K562 (cell line): ENCODE measurements around the gene LCE2B. TPM values are rescaled to one million over a fixed set of nuclear protein-coding genes. Genes with fewer than 3 reads are reported as not detected.

ENCODE experiments used
- ATAC-seq: fragments of 200-7000 bp; cut with Tn5 transposase; 3 replicates; pipeline ENCODE4 v1.9.1; 2020; ENCODE audit warnings: moderate library complexity
- BruUV-seq: library from RNA; stranded (reverse); fragments of 400-500 nt; replicated peaks from 2 replicates; lab custom pipeline; 2021; lab: Mats Ljungman, UMichigan
- CTCF ChIA-PET: fragments of 300-600 bp; formaldehyde crosslinking; extraction: SDS; loops from one replicate; lab custom pipeline; 2021; ENCODE audit warnings: low intra/inter-chr PET ratio; lab: Yijun Ruan, JAX
- POLR2A ChIA-PET: fragments of 300-600, 350-650 bp; sonication (Branson Sonifier 250); formaldehyde crosslinking; extraction: SDS; loops from one replicate; lab custom pipeline; 2021; ENCODE audit warnings: antibody characterized with exemption, inconsistent platforms; lab: Yijun Ruan, JAX
- DNase-seq, 4 experiments: peaks; one replicate each; pipeline versions ENCODE4 v3.0.0 to v3.0.0-alpha.2; 2011 to 2018; ENCODE audit warnings: low spot score in 3 of 4, mixed read lengths in 3 of 4; ENCODE audit errors: extremely low read depth in 1 of 4
- FAIRE-seq: peaks from 2 replicates; lab custom pipeline; 2011; peaks lifted over from hg19 to GRCh38; lab: Jason Lieb, UNC
- H2AFZ ChIP-seq: 2 replicates; pipeline ENCODE4 v1.6.0; 2011; ENCODE audit warnings: low read depth, low read length, control low read depth, inconsistent platforms
- H3K27ac ChIP-seq: fragments of 200-600 bp; 3 replicates; pipeline ENCODE4 v1.8.0; 2011; ENCODE audit warnings: low read depth, mild to moderate bottlenecking, control low read depth, inconsistent platforms, low read length, moderate library complexity, mixed read lengths; ENCODE audit errors: extremely low read depth
- H3K27me3 ChIP-seq, 2 experiments: fragments of 300-600 bp in 1 of 2; 2 replicates in 1 of 2; 3 replicates in 1 of 2; pipeline versions ENCODE4 v1.6.0 to v1.8.0; 2011; ENCODE audit warnings: inconsistent platforms in 2 of 2, low read length in 2 of 2, mild to moderate bottlenecking in 1 of 2, mixed read lengths in 1 of 2, moderate library complexity in 1 of 2; ENCODE audit not compliant: control insufficient read depth in 2 of 2, insufficient read depth in 2 of 2
- H3K36me3 ChIP-seq: fragments of 300-600 bp; 3 replicates; pipeline ENCODE4 v1.8.0; 2011; ENCODE audit warnings: mild to moderate bottlenecking, low read length, inconsistent platforms; ENCODE audit not compliant: control insufficient read depth, insufficient read depth
- H3K4me1 ChIP-seq, 2 experiments: fragments of 200-600 bp in 1 of 2; replicated peaks in 1 of 2; 2 replicates in 1 of 2; 3 replicates in 1 of 2; pipeline versions ENCODE4 v1.5.1 to v1.8.0; 2011; ENCODE audit warnings: inconsistent platforms in 2 of 2, low read length in 2 of 2, mild to moderate bottlenecking in 1 of 2, mixed read lengths in 1 of 2, moderate library complexity in 1 of 2; ENCODE audit not compliant: control insufficient read depth in 2 of 2, insufficient read depth in 2 of 2
- H3K4me2 ChIP-seq: 2 replicates; pipeline ENCODE4 v1.6.1; 2011; ENCODE audit warnings: low read length, control low read depth, inconsistent platforms, mixed read lengths; ENCODE audit not compliant: insufficient read depth
- H3K4me3 ChIP-seq: fragments of 200-600 bp; sonication (generic), shearing (Covaris generic); 2 replicates; pipeline ENCODE4 v1.5.1; 2016; ENCODE audit warnings: control low read depth, inconsistent platforms
- H3K79me2 ChIP-seq: fragments of 200-600 bp; 3 replicates; pipeline ENCODE4 v1.8.0; 2011; ENCODE audit warnings: low read length, inconsistent platforms; ENCODE audit not compliant: control insufficient read depth, insufficient read depth
- H3K9ac ChIP-seq, 2 experiments: 2 replicates each; pipeline versions ENCODE4 v1.6.0 to v1.6.1; 2011; ENCODE audit warnings: low read depth in 2 of 2, low read length in 2 of 2, control low read depth in 1 of 2, inconsistent platforms in 1 of 2, mild to moderate bottlenecking in 1 of 2, mixed read lengths in 1 of 2; ENCODE audit not compliant: insufficient read depth in 1 of 2
- H3K9me1 ChIP-seq: one replicate; pipeline ENCODE4 v1.6.0; 2011; ENCODE audit warnings: inconsistent platforms, mild to moderate bottlenecking, low read length, moderate library complexity; ENCODE audit not compliant: control insufficient read depth, insufficient read depth
- H3K9me3 ChIP-seq: replicated peaks from 2 replicates; pipeline ENCODE4 v1.5.1; 2011; ENCODE audit warnings: low read depth, low read length, inconsistent platforms; ENCODE audit not compliant: control insufficient read depth, insufficient read depth
- H4K20me1 ChIP-seq: replicated peaks from 2 replicates; pipeline ENCODE4 v1.6.1; 2011; ENCODE audit warnings: low read length, inconsistent platforms, mixed read lengths; ENCODE audit not compliant: control insufficient read depth, insufficient read depth
- ASH1L ChIP-seq: fragments of 450-650 bp; IDR thresholded peaks from 2 replicates; pipeline ENCODE4 v1.6.1; 2018; ENCODE audit warnings: borderline replicate concordance, mild to moderate bottlenecking, low read depth; ENCODE audit not compliant: partially characterized antibody
- ATF3 ChIP-seq, 2 experiments: fragments of 450-650 bp in 1 of 2; sonication (generic) in 1 of 2; formaldehyde crosslinking in 1 of 2; IDR thresholded peaks in 1 of 2; conservative IDR thresholded peaks in 1 of 2; 2 replicates each; pipeline versions ENCODE4 v1.6.1 to v1.8.1; 2016 to 2023; ENCODE audit warnings: mild to moderate bottlenecking in 2 of 2, moderate library complexity in 2 of 2, inconsistent platforms in 1 of 2, missing genetic modification reagents in 1 of 2
- BRF1 ChIP-seq: IDR thresholded peaks from 3 replicates; pipeline ENCODE4 v1.6.1; 2011; ENCODE audit warnings: borderline replicate concordance, mild to moderate bottlenecking; ENCODE audit not compliant: insufficient read length; ENCODE audit errors: extremely low read depth
- EZH2 ChIP-seq: IDR thresholded peaks from 2 replicates; pipeline ENCODE4 v1.6.1; 2012; ENCODE audit warnings: low read depth, mild to moderate bottlenecking, inconsistent platforms, low read length, borderline replicate concordance
- IFI16 ChIP-seq: fragments of 250-450 bp; sonication (Bioruptor Pico); IDR thresholded peaks from 2 replicates; pipeline ENCODE4 v2.1.2; 2022; ENCODE audit warnings: mild to moderate bottlenecking, inconsistent platforms
- MTA1 ChIP-seq: fragments of 450-650 bp; IDR thresholded peaks from 2 replicates; pipeline ENCODE4 v1.6.1; 2017; ENCODE audit warnings: borderline replicate concordance
- ZKSCAN8 ChIP-seq: fragments of 200-800 bp; sonication (Bioruptor generic); IDR thresholded peaks from 2 replicates; pipeline ENCODE4 v1.6.1; 2016; ENCODE audit warnings: missing genetic modification characterization, missing compliant biosample characterization
- WGBS: fragments of 100-300 bp; shearing (Covaris generic); methylation state at CpG from one replicate; pipeline ENCODE4 v1.1.6; 2016; ENCODE audit warnings: low coverage, mixed read lengths; ENCODE audit not compliant: insufficient coverage; ENCODE audit errors: missing lambda C conversion rate; 5-methylcytosine and 5-hydroxymethylcytosine counted together
- in situ Hi-C: fragments of 300-500 bp; cut with MboI; formaldehyde crosslinking; loops from 4 replicates; pipeline ENCODE4 v1.15.0; 2018; ENCODE audit warnings: inconsistent platforms, mixed read lengths
- intact Hi-C: fragments of 100-400 bp; cut with micrococcal nuclease; formaldehyde crosslinking; loops from 2 replicates; pipeline ENCODE4 v1.14.2; 2022
- polyA plus RNA-seq, 8 experiments: library from polyadenylated mRNA; depleted of rRNA in 4 of 8; stranded (reverse) in 5 of 8; unstranded in 3 of 8; fragments of >200 nt; fragmentation: Nextera tagmentation in 2 of 8; fragmentation: Illumina TruSeq in 1 of 8; extraction: Ambion mirVana in 2 of 8; extraction: Trizol in 1 of 8; gene quantifications; 2 replicates each; pipeline versions ENCODE4 v1.2.1 to v1.2.3, GENCODE V29; 2011 to 2014; ENCODE audit warnings: inconsistent platforms in 1 of 8, missing spikeins in 1 of 8
- total RNA-seq, 7 experiments: library from RNA; depleted of rRNA in 6 of 7; stranded (reverse); fragments of >200 nt in 6 of 7; fragmentation: Illumina TruSeq in 2 of 7; extraction: Trizol in 2 of 7; gene quantifications; 2 replicates each; pipeline versions ENCODE4 v1.2.1 to v1.2.3, GENCODE V29; 2011 to 2021; ENCODE audit warnings: low replicate concordance in 1 of 7
- TF ChIP-seq, protein P1 (sequence below): fragments of 250-450 bp; sonication (Bioruptor Pico); IDR thresholded peaks from 2 replicates; pipeline ENCODE4 v1.8.0; 2021; ENCODE audit warnings: moderate library complexity, mild to moderate bottlenecking, inconsistent platforms
- TF ChIP-seq, protein P2 (sequence below), 2 experiments: fragments of 450-650 bp; IDR thresholded peaks; 2 replicates each; pipeline ENCODE4 v1.6.1; 2016

LCE2B gene
- total and polyA plus RNA-seq, 9 of the 15 experiments (the other 6 are each of a cell fraction or from before 2014, with no cell fraction given) = not detected

DNA sequence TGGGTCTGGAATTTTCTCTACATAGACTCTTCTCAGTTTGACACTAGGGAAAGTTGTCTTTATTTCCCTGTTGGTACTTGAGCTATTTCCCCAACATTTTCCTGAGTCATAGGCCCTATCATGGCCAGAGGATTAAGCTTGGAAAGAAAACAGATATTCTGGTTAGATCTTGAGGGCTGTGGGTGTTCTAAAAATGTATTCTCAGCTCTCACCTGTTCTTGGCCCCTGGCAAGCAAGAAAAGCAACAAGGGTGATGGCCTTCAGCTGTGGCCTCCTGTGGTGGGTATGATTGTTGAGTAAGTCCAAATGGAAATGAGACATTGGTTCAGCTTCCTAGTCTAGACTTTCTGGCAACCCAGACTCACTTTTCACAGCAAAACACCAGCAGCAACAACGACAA is 45.6 kb upstream of the LCE2B start (continued):
- TF ChIP-seq IFI16 = no peak
- no peak for TF ChIP-seq BRF1
- TF ChIP-seq ZKSCAN8 (CRISPR knock-in tag) = no peak
- TF ChIP-seq, protein P1, sequence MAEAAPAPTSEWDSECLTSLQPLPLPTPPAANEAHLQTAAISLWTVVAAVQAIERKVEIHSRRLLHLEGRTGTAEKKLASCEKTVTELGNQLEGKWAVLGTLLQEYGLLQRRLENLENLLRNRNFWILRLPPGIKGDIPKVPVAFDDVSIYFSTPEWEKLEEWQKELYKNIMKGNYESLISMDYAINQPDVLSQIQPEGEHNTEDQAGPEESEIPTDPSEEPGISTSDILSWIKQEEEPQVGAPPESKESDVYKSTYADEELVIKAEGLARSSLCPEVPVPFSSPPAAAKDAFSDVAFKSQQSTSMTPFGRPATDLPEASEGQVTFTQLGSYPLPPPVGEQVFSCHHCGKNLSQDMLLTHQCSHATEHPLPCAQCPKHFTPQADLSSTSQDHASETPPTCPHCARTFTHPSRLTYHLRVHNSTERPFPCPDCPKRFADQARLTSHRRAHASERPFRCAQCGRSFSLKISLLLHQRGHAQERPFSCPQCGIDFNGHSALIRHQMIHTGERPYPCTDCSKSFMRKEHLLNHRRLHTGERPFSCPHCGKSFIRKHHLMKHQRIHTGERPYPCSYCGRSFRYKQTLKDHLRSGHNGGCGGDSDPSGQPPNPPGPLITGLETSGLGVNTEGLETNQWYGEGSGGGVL (CRISPR knock-in tag) = no peak
- TF ChIP-seq EZH2 = no peak
- TF ChIP-seq, protein P2, sequence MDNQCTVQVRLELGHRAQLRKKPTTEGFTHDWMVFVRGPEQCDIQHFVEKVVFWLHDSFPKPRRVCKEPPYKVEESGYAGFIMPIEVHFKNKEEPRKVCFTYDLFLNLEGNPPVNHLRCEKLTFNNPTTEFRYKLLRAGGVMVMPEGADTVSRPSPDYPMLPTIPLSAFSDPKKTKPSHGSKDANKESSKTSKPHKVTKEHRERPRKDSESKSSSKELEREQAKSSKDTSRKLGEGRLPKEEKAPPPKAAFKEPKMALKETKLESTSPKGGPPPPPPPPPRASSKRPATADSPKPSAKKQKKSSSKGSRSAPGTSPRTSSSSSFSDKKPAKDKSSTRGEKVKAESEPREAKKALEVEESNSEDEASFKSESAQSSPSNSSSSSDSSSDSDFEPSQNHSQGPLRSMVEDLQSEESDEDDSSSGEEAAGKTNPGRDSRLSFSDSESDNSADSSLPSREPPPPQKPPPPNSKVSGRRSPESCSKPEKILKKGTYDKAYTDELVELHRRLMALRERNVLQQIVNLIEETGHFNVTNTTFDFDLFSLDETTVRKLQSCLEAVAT (IDR thresholded peaks at IDR 0.05) = no peak
- TF ChIP-seq ASH1L = no peak
- TF ChIP-seq, all 486 proteins: peak for 0

DNA sequence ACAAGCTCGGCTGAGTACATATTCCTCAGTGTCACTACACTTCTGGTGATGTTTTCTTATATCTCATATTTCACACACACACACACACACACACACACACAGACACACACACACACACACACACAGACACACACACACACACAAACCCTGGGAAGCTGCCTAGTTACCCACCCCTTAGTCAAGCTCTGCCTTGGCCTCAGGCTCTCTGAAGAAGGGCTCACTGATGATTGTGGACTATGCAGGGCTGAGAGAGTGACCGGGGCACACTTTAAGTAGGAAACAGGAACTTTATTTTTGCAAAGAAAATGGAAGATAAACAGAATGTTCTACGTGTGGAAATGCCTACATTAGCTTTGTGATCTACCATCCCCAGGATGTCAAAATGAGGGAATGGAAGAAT is 42.0 kb upstream of the LCE2B start:
- ATAC-seq (no peak), FAIRE-seq (no peak), DNase-seq (no peak)
- Histone ChIP-seq H3K4me2 (no peak overlapping the region), H3K36me3 (no peaks in the 10 kb centered on the region), H4K20me1 (no peaks in the 10 kb centered on the region), H3K79me2 (no peaks in the 10 kb centered on the region), H3K9me1 (no peaks in the 10 kb centered on the region), H3K9me3 (no peaks in the 10 kb centered on the region), H2AFZ (no peak overlapping the region), H3K27me3 (no peaks in the 10 kb centered on the region), H3K4me3 (no peak overlapping the region), H3K4me1 (no peaks in the 10 kb centered on the region), H3K9ac (no peak overlapping the region), H3K27ac (no peak overlapping the region)
- intact Hi-C loops = no loop called here
- POLR2A ChIA-PET = interaction anchor here (0.6 kb wide), 1 partner anchor 59 kb away, joined by 3 read pairs; no protein-coding TSS in a partner anchor
- CTCF ChIA-PET = no interaction called here
- BruUV-seq = no TSS peak
- 0% methylated on average over 3 of the region's 3 CpGs for WGBS
- in situ Hi-C loops = no loop called here
- TF ChIP-seq ATF3 (IDR thresholded peaks at IDR 0.05) = no peak
- no peak for TF ChIP-seq ATF3 (CRISPR knock-in tag; conservative IDR thresholded peaks at IDR 0.05)
- TF ChIP-seq MTA1 = no peak
